NCI-H460 (cell line): ENCODE data around the gene TOGARAM2. TPM values are rescaled to one million over a fixed set of nuclear protein-coding genes. Genes with fewer than 3 reads are reported as not detected.
"Not testable (repeated sequence)": the region's sequence is repeated elsewhere in the genome, so short reads cannot be mapped to it uniquely, and the experiment has no call there.

Source experiments
- DNase-seq: peaks from one replicate; pipeline ENCODE4 v3.0.0-alpha.2; 2016; ENCODE audit warnings: low read depth; ENCODE audit errors: extremely low read depth
- total RNA-seq: library from RNA; depleted of rRNA; stranded (reverse); fragments of >200 nt; shearing (Covaris generic); gene quantifications from 2 replicates; pipeline ENCODE4 v1.2.3, GENCODE V29; 2014

Gene TOGARAM2
- total RNA-seq, 1 experiment from 2014 or later = not detected

GRCh38 chr2:28976584-28976983, 4.5 kb upstream of the TOGARAM2 start:
- no peak for DNase-seq

- no peak for DNase-seq
These were observed 3.8 kb upstream of the TOGARAM2 start for GRCh38 chr2:28977176-28977875.

GRCh38 chr2:28978001-28978400, 3.1 kb upstream of the TOGARAM2 start:
- not testable (repeated sequence) for DNase-seq

GRCh38 chr2:28978606-28979005, 2.5 kb upstream of the TOGARAM2 start:
- no peak for DNase-seq

GRCh38 chr2:28979041-28979440, 2.1 kb upstream of the TOGARAM2 start:
- no peak for DNase-seq

- DNase-seq = no peak
These were observed 1.3 kb upstream of the TOGARAM2 start for GRCh38 chr2:28979576-28980366.

- no peak for DNase-seq
These were observed 606 bp upstream of the TOGARAM2 start for GRCh38 chr2:28980368-28981015.

- DNase-seq = no peak
These were observed 700 bp downstream of the TOGARAM2 start for GRCh38 chr2:28981620-28982376.

- no peak for DNase-seq
These were observed 1.4 kb downstream of the TOGARAM2 start for GRCh38 chr2:28982381-28982950.

GRCh38 chr2:28986429-28986828, 5.3 kb downstream of the TOGARAM2 start:
- DNase-seq = no peak

GRCh38 chr2:28989973-28990372, 8.9 kb downstream of the TOGARAM2 start:
- no peak for DNase-seq

GRCh38 chr2:28990445-28990844, 9.3 kb downstream of the TOGARAM2 start:
- DNase-seq = no peak

GRCh38 chr2:28991021-28991420, 9.9 kb downstream of the TOGARAM2 start:
- DNase-seq = no peak

GRCh38 chr2:28991460-28991859, 10.4 kb downstream of the TOGARAM2 start:
- no peak for DNase-seq

GRCh38 chr2:28993206-28993960, 12.3 kb downstream of the TOGARAM2 start:
- DNase-seq = no peak

- no peak for DNase-seq
These were observed 13.0 kb downstream of the TOGARAM2 start for GRCh38 chr2:28994074-28994473.

- no peak for DNase-seq
These were observed 13.6 kb downstream of the TOGARAM2 start for GRCh38 chr2:28994679-28995078.

- DNase-seq = no peak
These were observed 15.0 kb downstream of the TOGARAM2 start for GRCh38 chr2:28995765-28996750.
